Brain microvascular endothelial cell (primary cell): ENCODE results near the gene GLA.
A peak's percentile ranks its signal among the peaks of the same experiment; 100 is the strongest.

Experiments used
- DNase-seq: peaks from one replicate; pipeline ENCODE4 v3.0.0-alpha.2; 2020
- H3K27ac ChIP-seq: fragments of 250-450 bp; sonication (Bioruptor Pico); 2 replicates; pipeline ENCODE4 v1.5.1; 2020; ENCODE audit warnings: mild to moderate bottlenecking, moderate library complexity
- H3K27me3 ChIP-seq: fragments of 250-450 bp; sonication (Bioruptor Pico); replicated peaks from 2 replicates; pipeline ENCODE4 v1.5.1; 2020; ENCODE audit warnings: mild to moderate bottlenecking
- H3K36me3 ChIP-seq: fragments of 250-450 bp; sonication (Bioruptor Pico); replicated peaks from 2 replicates; pipeline ENCODE4 v1.5.1; 2020; ENCODE audit warnings: mild to moderate bottlenecking
- H3K4me3 ChIP-seq: 2 replicates; pipeline ENCODE4 v1.5.1; 2011; ENCODE audit warnings: low read depth, mild to moderate bottlenecking, control low read depth, low read length, moderate library complexity
- CTCF ChIP-seq: IDR thresholded peaks from 2 replicates; pipeline ENCODE4 v1.5.1; 2011; ENCODE audit warnings: low read depth, mild to moderate bottlenecking, moderate library complexity, low read length, control low read depth, inconsistent platforms; ENCODE audit errors: missing control alignments
- in situ Hi-C: cut with HindIII; loops from 2 replicates; pipeline ENCODE4 v1.10.0; 2017; ENCODE audit warnings: low sequenced_read_pairs, low pct_ligation_motif_present

GLA gene

GRCh38 chrX:101395789-101396188 is 11.9 kb downstream of the GLA start:
- Histone ChIP-seq H3K4me3 (no peak overlapping the region), H3K27ac (no peak overlapping the region), H3K27me3 (no peaks in the 10 kb centered on the region), H3K36me3 (peaks cover 30% of the 10 kb centered on the region)
- no peak for TF ChIP-seq CTCF
- no peak for DNase-seq
- in situ Hi-C loops: no loop called here

GRCh38 chrX:101394372-101394771 is 13.4 kb downstream of the GLA start:
- Histone ChIP-seq H3K27me3 (no peaks in the 10 kb centered on the region), H3K27ac (no peak overlapping the region), H3K36me3 (peaks cover 27% of the 10 kb centered on the region), H3K4me3 (no peak overlapping the region)
- TF ChIP-seq CTCF: no peak
- DNase-seq: no peak
- in situ Hi-C loops: no loop called here

GRCh38 chrX:101393530-101394305 is 14.0 kb downstream of the GLA start:
- DNase-seq: no peak
- Histone ChIP-seq H3K27ac (no peak overlapping the region), H3K4me3 (no peak overlapping the region)

GRCh38 chrX:101391831-101392230 is 15.9 kb downstream of the GLA start:
- no peaks in the 10 kb centered on the region for H3K27me3 ChIP-seq
- no peak for TF ChIP-seq CTCF
- peaks cover 27% of the 10 kb centered on the region for H3K36me3 ChIP-seq
- in situ Hi-C loops: no loop called here
- peak overlapping the region; percentile 66 for H3K4me3 ChIP-seq
- peak overlapping the region; percentile 79 for H3K27ac ChIP-seq
- DNase-seq: no peak

More at GRCh38 chrX:101393530-101394305, 14.0 kb downstream of the GLA start:
- H3K27me3 ChIP-seq: no peaks in the 10 kb centered on the region
- no peak for TF ChIP-seq CTCF
- in situ Hi-C loops: no loop called here
- peaks cover 27% of the 10 kb centered on the region for H3K36me3 ChIP-seq

- peak; percentile 84 for DNase-seq
- Histone ChIP-seq H3K27ac (peak within 1 kb of the TSS; percentile 79), H3K27me3 (no peaks in the 10 kb centered on the region), H3K36me3 (peaks cover 27% of the 10 kb centered on the region), H3K4me3 (peak within 1 kb of the TSS; percentile 66)
- TF ChIP-seq CTCF: peak; percentile 86
- in situ Hi-C loops: no loop called here
Observed at GRCh38 chrX:101390664-101391525, 16.8 kb downstream of the GLA start, which contains the start of gene RPL36A. TSS of gene RPL36A (plus strand) at chrX:101391011. CDS start at chrX:101391044, 33 bp downstream.
